ENCODE measurements around the gene LINC00237. TPM values are rescaled to one million over a fixed set of nuclear protein-coding genes. Genes with fewer than 3 reads are reported as not detected.

LINC00237 gene
- total RNA-seq, 1 experiment from 2014 or later, result 0.90 TPM

DNA sequence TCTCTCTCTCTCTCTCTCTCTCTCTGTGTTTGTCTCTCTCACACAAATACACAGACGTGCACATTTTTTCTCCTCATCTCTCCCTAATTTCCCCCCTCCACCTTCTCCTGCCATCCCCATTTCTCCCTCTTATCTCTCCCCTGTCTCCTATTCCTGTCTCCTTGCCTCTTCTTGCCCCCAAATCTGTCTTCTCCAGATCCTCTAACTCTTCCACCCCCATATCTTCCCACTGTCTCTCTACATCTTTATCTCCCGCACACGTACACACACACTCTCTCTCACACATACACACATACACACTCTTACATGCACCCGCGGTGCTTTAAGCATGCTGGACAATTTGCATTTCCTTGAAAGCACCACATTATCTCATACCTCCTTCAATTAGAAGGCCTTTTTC, 35.7 kb upstream of the LINC00237 start:
- H3K4me3 Mint-ChIP-seq, result no peak overlapping the region
- Histone ChIP-seq H3K79me2 (ENCODE audit: insufficient read depth, low read length) (no peaks in the 10 kb centered on the region), H4K5ac (ENCODE audit: insufficient read length, low read depth, low read length) (no peak overlapping the region), H3K79me1 (ENCODE audit: insufficient read depth, low read depth, low read length, poor library complexity, severe bottlenecking) (no peaks in the 10 kb centered on the region), H3K27me3 (ENCODE audit: insufficient read depth, low read length) (no peaks in the 10 kb centered on the region), H3K27ac (ENCODE audit: insufficient read length, low read depth, low read length) (no peak overlapping the region), H4K8ac (replicated peaks; ENCODE audit: insufficient read length, low read depth, low read length) (no peak overlapping the region), H3K4me1 (ENCODE audit: insufficient read depth, low read length) (no peaks in the 10 kb centered on the region), H3T11ph (ENCODE audit: low read length) (no peak overlapping the region), H3K4ac (ENCODE audit: low read depth, low read length) (no peak overlapping the region), H4K91ac (ENCODE audit: insufficient read length, low read depth, low read length) (no peak overlapping the region), H2BK120ac (ENCODE audit: low read depth, low read length, poor library complexity, severe bottlenecking) (no peak overlapping the region), H2AFZ (ENCODE audit: low read length) (no peak overlapping the region), H3K9ac (ENCODE audit: extremely low read depth, insufficient read length, low read length) (no peak overlapping the region), H3K18ac (ENCODE audit: insufficient read length, low read depth, low read length) (no peak overlapping the region), H3K9me3 (ENCODE audit: control insufficient read depth, low read depth, low read length) (no peaks in the 10 kb centered on the region), H2AK5ac (ENCODE audit: insufficient read length, low read length) (no peak overlapping the region), H2BK12ac (ENCODE audit: insufficient read length, low read depth, low read length) (no peak overlapping the region), H3K56ac (ENCODE audit: insufficient read length, low read depth, low read length) (no peak overlapping the region), H3K14ac (ENCODE audit: insufficient read depth, low read length) (no peak overlapping the region), H3K23ac (ENCODE audit: insufficient read length, low read depth, low read length) (no peak overlapping the region), H3K4me2 (ENCODE audit: insufficient read depth, insufficient read length, low read length) (no peak overlapping the region), H3K23me2 (ENCODE audit: insufficient read length, low read depth, low read length, poor library complexity, severe bottlenecking) (no peaks in the 10 kb centered on the region), H4K20me1 (ENCODE audit: control insufficient read depth, insufficient read depth, insufficient read length) (no peaks in the 10 kb centered on the region), H2BK5ac (ENCODE audit: insufficient read length, low read length) (no peak overlapping the region), H2BK15ac (ENCODE audit: low read depth, low read length) (no peak overlapping the region), H2BK20ac (ENCODE audit: low read depth, low read length, poor library complexity, severe bottlenecking) (no peak overlapping the region)
- peaks cover 3 to 4% of the 10 kb centered on the region in 2 experiments; a peak in 1 of 4 replicates for H3K4me1 Mint-ChIP-seq
- DNase-seq, result no peak
- peaks cover 1 to 19% (median 15%) of the 10 kb centered on the region in 3 experiments; a peak in 5 of 7 replicates for H3K36me3 Mint-ChIP-seq (ENCODE audit: insufficient read depth in 1 of 3, low read depth in 3 of 3)
- no peak overlapping the region for H3K27ac Mint-ChIP-seq
- H3K27me3 Mint-ChIP-seq (ENCODE audit: low read depth), result no peaks in the 10 kb centered on the region
- 100% methylated on average over 5 of the region's 5 CpGs for WGBS (ENCODE audit: extremely low coverage, insufficient read length, low lambda C conversion rate)
- TF ChIP-seq CTCF (conservative IDR thresholded peaks at IDR 0.05), result no peak
- no peaks in the 10 kb centered on the region for H3K9me3 Mint-ChIP-seq

All from H9 (cell line).